NCI-H2171 treated with DMSO at 0.1 percent for 48 hours (cell line): ENCODE results near the gene CDYL2.
"Not testable (repeated sequence)": the region's sequence is repeated elsewhere in the genome, so short reads cannot be mapped to it uniquely, and the experiment has no call there.

Experiments
- DNase-seq: peaks from one replicate; lab custom pipeline; 2025; lab: John Stamatoyannopoulos, UW

Gene CDYL2

GRCh38 chr16:80670170-80670865 is 134.1 kb downstream of the CDYL2 start:
- DNase-seq, result no peak

- DNase-seq, result no peak
Observed at GRCh38 chr16:80669673-80670072, 134.7 kb downstream of the CDYL2 start.

- DNase-seq, result no peak
Observed at GRCh38 chr16:80667925-80668324, 136.5 kb downstream of the CDYL2 start.

GRCh38 chr16:80667251-80667560 is 137.2 kb downstream of the CDYL2 start:
- no peak for DNase-seq

- no peak for DNase-seq
Observed at GRCh38 chr16:80666378-80667250, 137.8 kb downstream of the CDYL2 start.

- DNase-seq, result no peak
Observed at GRCh38 chr16:80665356-80665755, 139.0 kb downstream of the CDYL2 start.

- DNase-seq, result no peak
Observed at GRCh38 chr16:80664786-80665185, 139.6 kb downstream of the CDYL2 start.

GRCh38 chr16:80664226-80664625 is 140.2 kb downstream of the CDYL2 start:
- DNase-seq, result no peak

- no peak for DNase-seq
Observed at GRCh38 chr16:80663078-80663477, 141.3 kb downstream of the CDYL2 start.

GRCh38 chr16:80659865-80660264 is 144.5 kb downstream of the CDYL2 start:
- DNase-seq, result no peak

- DNase-seq, result no peak
Observed at GRCh38 chr16:80656711-80657150, 147.7 kb downstream of the CDYL2 start.

- DNase-seq, result no peak
Observed at GRCh38 chr16:80656161-80656560, 148.2 kb downstream of the CDYL2 start.

- DNase-seq, result no peak
Observed at GRCh38 chr16:80655751-80656150, 148.6 kb downstream of the CDYL2 start.

- DNase-seq, result no peak
Observed at GRCh38 chr16:80654094-80654862, 150.1 kb downstream of the CDYL2 start.

GRCh38 chr16:80652441-80652840 is 152.0 kb downstream of the CDYL2 start:
- no peak for DNase-seq

GRCh38 chr16:80650281-80650680 is 154.1 kb downstream of the CDYL2 start:
- DNase-seq, result not testable (repeated sequence)

- DNase-seq, result no peak
Observed at GRCh38 chr16:80640316-80640715, 164.1 kb downstream of the CDYL2 start.

GRCh38 chr16:80639636-80640035 is 164.8 kb downstream of the CDYL2 start:
- no peak for DNase-seq

GRCh38 chr16:80637621-80638020 is 166.8 kb downstream of the CDYL2 start:
- DNase-seq, result no peak

- DNase-seq, result no peak
Observed at GRCh38 chr16:80631581-80631980, 172.8 kb downstream of the CDYL2 start.

GRCh38 chr16:80628254-80628653 is 176.1 kb downstream of the CDYL2 start:
- DNase-seq, result no peak

GRCh38 chr16:80627108-80627507 is 177.3 kb downstream of the CDYL2 start:
- DNase-seq, result no peak

GRCh38 chr16:80623376-80623775 is 181.0 kb downstream of the CDYL2 start:
- no peak for DNase-seq
